HL-60 (cell line): ENCODE measurements around the gene PIWIL1.

Source experiments
- DNase-seq, 2 experiments: peaks; one replicate each; pipeline ENCODE4 v3.0.0-alpha.2; 2010 to 2020; ENCODE audit warnings: low read depth in 1 of 2, low spot score in 1 of 2
- H3K27ac ChIP-seq: fragments of 250-450 bp; sonication (Bioruptor Pico); replicated peaks from 2 replicates; pipeline ENCODE4 v1.5.1; 2020; ENCODE audit warnings: mild to moderate bottlenecking, moderate library complexity
- H3K27me3 ChIP-seq: fragments of 250-450 bp; sonication (Bioruptor Pico); 2 replicates; pipeline ENCODE4 v1.5.1; 2021; ENCODE audit warnings: mild to moderate bottlenecking, moderate library complexity; ENCODE audit not compliant: insufficient read depth, poor library complexity, severe bottlenecking
- H3K4me3 ChIP-seq: replicated peaks from 2 replicates; pipeline ENCODE4 v1.5.1; 2011; ENCODE audit warnings: mild to moderate bottlenecking, control low read depth, low read length; ENCODE audit not compliant: insufficient read depth
- GABPA ChIP-seq: IDR thresholded peaks from 2 replicates; pipeline ENCODE4 v1.6.1; 2012; ENCODE audit warnings: low read depth
- POLR2AphosphoS5 ChIP-seq: IDR thresholded peaks from 2 replicates; pipeline ENCODE4 v1.6.1; 2012; ENCODE audit warnings: low read depth
- SPI1 ChIP-seq: IDR thresholded peaks from 2 replicates; pipeline ENCODE4 v1.6.1; 2012; ENCODE audit warnings: low read depth, mild to moderate bottlenecking, borderline replicate concordance
- TF ChIP-seq, protein P1 (sequence below): IDR thresholded peaks from 2 replicates; pipeline ENCODE4 v1.6.1; 2012; ENCODE audit warnings: low read depth; ENCODE audit not compliant: insufficient replicate concordance
- TF ChIP-seq, protein P2 (sequence below): IDR thresholded peaks from one replicate; pipeline ENCODE4 v1.5.1; 2011; ENCODE audit warnings: low read length, control low read depth, inconsistent platforms; ENCODE audit not compliant: insufficient read depth

PIWIL1 gene

DNA sequence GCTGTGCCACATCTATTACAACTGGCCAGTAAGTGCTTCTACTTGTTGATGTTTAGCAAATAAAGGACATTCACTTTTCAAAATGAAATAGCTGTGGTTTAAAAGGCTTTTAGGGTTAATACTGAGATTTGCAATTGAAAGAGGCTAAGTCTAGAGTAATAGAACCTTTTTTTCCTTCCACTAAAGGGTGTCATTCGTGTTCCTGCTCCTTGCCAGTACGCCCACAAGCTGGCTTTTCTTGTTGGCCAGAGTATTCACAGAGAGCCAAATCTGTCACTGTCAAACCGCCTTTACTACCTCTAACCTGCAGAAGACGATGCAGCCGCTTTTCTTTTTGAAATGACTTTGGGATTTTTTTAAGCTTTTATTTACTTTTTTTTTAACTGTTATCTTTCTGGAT, 33.6 kb downstream of the PIWIL1 start:
- no peak for DNase-seq
- TF ChIP-seq SPI1: no peak
- TF ChIP-seq GABPA: no peak
- no peak for TF ChIP-seq POLR2AphosphoS5
- TF ChIP-seq, protein P1, sequence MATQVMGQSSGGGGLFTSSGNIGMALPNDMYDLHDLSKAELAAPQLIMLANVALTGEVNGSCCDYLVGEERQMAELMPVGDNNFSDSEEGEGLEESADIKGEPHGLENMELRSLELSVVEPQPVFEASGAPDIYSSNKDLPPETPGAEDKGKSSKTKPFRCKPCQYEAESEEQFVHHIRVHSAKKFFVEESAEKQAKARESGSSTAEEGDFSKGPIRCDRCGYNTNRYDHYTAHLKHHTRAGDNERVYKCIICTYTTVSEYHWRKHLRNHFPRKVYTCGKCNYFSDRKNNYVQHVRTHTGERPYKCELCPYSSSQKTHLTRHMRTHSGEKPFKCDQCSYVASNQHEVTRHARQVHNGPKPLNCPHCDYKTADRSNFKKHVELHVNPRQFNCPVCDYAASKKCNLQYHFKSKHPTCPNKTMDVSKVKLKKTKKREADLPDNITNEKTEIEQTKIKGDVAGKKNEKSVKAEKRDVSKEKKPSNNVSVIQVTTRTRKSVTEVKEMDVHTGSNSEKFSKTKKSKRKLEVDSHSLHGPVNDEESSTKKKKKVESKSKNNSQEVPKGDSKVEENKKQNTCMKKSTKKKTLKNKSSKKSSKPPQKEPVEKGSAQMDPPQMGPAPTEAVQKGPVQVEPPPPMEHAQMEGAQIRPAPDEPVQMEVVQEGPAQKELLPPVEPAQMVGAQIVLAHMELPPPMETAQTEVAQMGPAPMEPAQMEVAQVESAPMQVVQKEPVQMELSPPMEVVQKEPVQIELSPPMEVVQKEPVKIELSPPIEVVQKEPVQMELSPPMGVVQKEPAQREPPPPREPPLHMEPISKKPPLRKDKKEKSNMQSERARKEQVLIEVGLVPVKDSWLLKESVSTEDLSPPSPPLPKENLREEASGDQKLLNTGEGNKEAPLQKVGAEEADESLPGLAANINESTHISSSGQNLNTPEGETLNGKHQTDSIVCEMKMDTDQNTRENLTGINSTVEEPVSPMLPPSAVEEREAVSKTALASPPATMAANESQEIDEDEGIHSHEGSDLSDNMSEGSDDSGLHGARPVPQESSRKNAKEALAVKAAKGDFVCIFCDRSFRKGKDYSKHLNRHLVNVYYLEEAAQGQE: no peak
- TF ChIP-seq, protein P2, sequence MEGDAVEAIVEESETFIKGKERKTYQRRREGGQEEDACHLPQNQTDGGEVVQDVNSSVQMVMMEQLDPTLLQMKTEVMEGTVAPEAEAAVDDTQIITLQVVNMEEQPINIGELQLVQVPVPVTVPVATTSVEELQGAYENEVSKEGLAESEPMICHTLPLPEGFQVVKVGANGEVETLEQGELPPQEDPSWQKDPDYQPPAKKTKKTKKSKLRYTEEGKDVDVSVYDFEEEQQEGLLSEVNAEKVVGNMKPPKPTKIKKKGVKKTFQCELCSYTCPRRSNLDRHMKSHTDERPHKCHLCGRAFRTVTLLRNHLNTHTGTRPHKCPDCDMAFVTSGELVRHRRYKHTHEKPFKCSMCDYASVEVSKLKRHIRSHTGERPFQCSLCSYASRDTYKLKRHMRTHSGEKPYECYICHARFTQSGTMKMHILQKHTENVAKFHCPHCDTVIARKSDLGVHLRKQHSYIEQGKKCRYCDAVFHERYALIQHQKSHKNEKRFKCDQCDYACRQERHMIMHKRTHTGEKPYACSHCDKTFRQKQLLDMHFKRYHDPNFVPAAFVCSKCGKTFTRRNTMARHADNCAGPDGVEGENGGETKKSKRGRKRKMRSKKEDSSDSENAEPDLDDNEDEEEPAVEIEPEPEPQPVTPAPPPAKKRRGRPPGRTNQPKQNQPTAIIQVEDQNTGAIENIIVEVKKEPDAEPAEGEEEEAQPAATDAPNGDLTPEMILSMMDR: no peak
- H3K27me3 ChIP-seq: no peaks in the 10 kb centered on the region
- H3K4me3 ChIP-seq: no peak overlapping the region
- H3K27ac ChIP-seq: no peak overlapping the region

DNA sequence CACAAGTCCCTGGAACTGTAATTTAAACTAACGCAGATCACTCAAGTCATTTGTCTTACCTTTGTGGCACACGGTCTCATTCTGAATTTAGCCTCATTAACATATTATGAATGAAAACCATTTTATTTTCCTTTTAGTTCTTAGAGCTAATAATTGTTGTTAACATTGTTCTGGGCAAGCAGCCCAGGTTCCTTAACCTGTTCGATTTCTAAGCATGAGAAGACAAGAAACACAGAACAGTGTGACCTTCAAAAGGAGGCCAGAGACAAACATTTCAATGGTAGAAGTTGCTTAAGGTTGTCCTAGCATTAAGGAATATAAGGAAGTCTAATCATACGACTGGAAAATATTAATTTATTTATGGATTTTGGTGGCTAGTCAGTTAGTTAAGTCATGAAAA, 35.2 kb downstream of the PIWIL1 start:
- DNase-seq: no peak
- TF ChIP-seq, protein P1: no peak
- TF ChIP-seq POLR2AphosphoS5: no peak
- no peak for TF ChIP-seq GABPA
- no peak for TF ChIP-seq SPI1
- TF ChIP-seq, protein P2: no peak
- no peak overlapping the region for H3K27ac ChIP-seq
- H3K4me3 ChIP-seq: no peak overlapping the region
- H3K27me3 ChIP-seq: no peaks in the 10 kb centered on the region

DNA sequence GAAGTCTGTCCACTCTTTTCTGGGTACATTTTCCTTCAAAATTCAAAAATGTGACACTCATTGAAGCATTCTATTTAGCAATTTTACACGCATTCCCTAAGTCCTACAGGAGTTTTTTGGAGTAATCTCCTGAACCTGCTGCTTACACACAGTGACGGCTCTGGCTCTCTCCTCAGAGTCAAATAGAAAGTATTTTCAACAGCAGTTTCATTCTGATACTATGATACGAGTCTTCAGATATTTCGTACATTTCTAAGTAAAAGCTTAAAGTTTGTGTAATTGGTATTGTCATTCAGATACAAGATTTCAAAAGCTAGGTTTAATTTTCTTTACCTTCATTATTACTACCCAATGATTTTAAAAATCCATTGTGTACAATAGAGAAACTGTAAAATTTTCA, 36.4 kb downstream of the PIWIL1 start:
- Histone ChIP-seq H3K4me3 (no peak overlapping the region), H3K27me3 (no peaks in the 10 kb centered on the region), H3K27ac (no peak overlapping the region)
- no peak for TF ChIP-seq SPI1
- TF ChIP-seq, protein P2: no peak
- TF ChIP-seq, protein P1: no peak
- no peak for TF ChIP-seq POLR2AphosphoS5
- TF ChIP-seq GABPA: no peak
- DNase-seq: no peak
